GM19452 (cell line): ENCODE data around the gene PRMT1.

Experiments
- ATAC-seq: cut with Tn5 transposase; IDR thresholded peaks from one replicate; pipeline ENCODE4 v1.9.1; 2021; ENCODE audit not compliant: unreplicated experiment

The PRMT1 gene

GRCh38 chr19:49667473-49667872, 9.6 kb upstream of the PRMT1 start:
- ATAC-seq, result no peak

- ATAC-seq, result no peak
Measured at GRCh38 chr19:49669516-49669915, 7.6 kb upstream of the PRMT1 start.

- ATAC-seq, result no peak
Measured at GRCh38 chr19:49672131-49672919, 4.7 kb upstream of the PRMT1 start.

GRCh38 chr19:49676136-49676783, 811 bp upstream of the PRMT1 start:
- peak; percentile 25 for ATAC-seq

- ATAC-seq, result peak; percentile 63
Measured at GRCh38 chr19:49676784-49677230, 264 bp upstream of the PRMT1 start.

GRCh38 chr19:49677901-49678674, 1.0 kb downstream of the PRMT1 start:
- no peak for ATAC-seq

GRCh38 chr19:49678985-49679770, 2.1 kb downstream of the PRMT1 start:
- no peak for ATAC-seq

GRCh38 chr19:49679771-49680413, 2.8 kb downstream of the PRMT1 start:
- no peak for ATAC-seq

GRCh38 chr19:49680421-49681351, 3.6 kb downstream of the PRMT1 start:
- no peak for ATAC-seq

GRCh38 chr19:49681830-49682229, 4.8 kb downstream of the PRMT1 start:
- no peak for ATAC-seq

- no peak for ATAC-seq
Measured at GRCh38 chr19:49682274-49682673, 5.2 kb downstream of the PRMT1 start.

- ATAC-seq, result no peak
Measured at GRCh38 chr19:49683814-49684250, 6.8 kb downstream of the PRMT1 start.

- no peak for ATAC-seq
Measured at GRCh38 chr19:49684251-49684982, 7.3 kb downstream of the PRMT1 start.

- no peak for ATAC-seq
Measured at GRCh38 chr19:49684983-49685553, 8.0 kb downstream of the PRMT1 start.

GRCh38 chr19:49685845-49686332, 8.8 kb downstream of the PRMT1 start:
- no peak for ATAC-seq

- ATAC-seq, result no peak
Measured at GRCh38 chr19:49686503-49687088, 9.5 kb downstream of the PRMT1 start.

- ATAC-seq, result no peak
Measured at GRCh38 chr19:49687150-49687549, 10.1 kb downstream of the PRMT1 start.
